ENCODE results near the gene FZD7. TPM values are rescaled to one million over a fixed set of nuclear protein-coding genes. Genes with fewer than 3 reads are reported as not detected.

Gene FZD7
- total and polyA plus RNA-seq, 2 of the 8 experiments (the other 6 are each of a cell fraction or from before 2014, with no cell fraction given): 176 to 246 TPM

DNA sequence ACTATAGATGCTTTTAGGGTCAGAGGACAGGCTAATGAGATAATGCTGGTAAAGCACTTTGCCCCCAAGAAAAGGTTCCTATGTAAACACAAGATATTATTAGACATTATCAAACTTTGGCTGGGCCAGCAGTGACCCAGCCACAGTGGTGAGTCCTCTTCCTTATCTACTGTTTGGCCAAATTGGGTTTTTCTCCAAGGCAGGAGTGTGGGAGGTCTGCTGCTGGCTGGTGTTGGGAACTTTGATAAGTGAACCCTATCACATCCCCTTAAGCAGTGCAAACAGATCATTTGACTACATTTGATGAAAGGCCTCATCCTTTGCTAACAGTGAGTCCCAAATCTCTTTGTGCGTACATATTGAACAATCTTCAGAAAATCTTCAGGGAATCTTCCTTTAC lies 16.2 kb downstream of the FZD7 start:
- no peak overlapping the region for H2BK20ac ChIP-seq (ENCODE audit: low read length)
- DNase-seq (ENCODE audit: low read depth in 1 of 2, low spot score in 2 of 2): no peak
- H3K27ac ChIP-seq (ENCODE audit: low read depth, low read length): no peak overlapping the region
- no peak overlapping the region for H4K8ac ChIP-seq (ENCODE audit: extremely low read depth, insufficient read depth, low read length)
- POLR2A ChIA-PET (ENCODE audit: partially characterized antibody): interaction anchor here (1.0 to 1.7 kb wide), 2 partner anchors 14 to 77 kb away, joined by 4 to 6 read pairs; no protein-coding TSS in a partner anchor
- no peaks in the 10 kb centered on the region for H3K9me3 ChIP-seq (ENCODE audit: insufficient read depth in 2 of 2, low read depth in 1 of 2, low read length in 1 of 2)
- H3K27me3 ChIP-seq (replicated peaks in 1 of 4; ENCODE audit: control insufficient read depth in 3 of 4, extremely low read depth in 1 of 4, insufficient read depth in 3 of 4, low read length in 3 of 4): no peaks in the 10 kb centered on the region
- no peak overlapping the region for H4K5ac ChIP-seq (ENCODE audit: insufficient read length, low read depth, low read length)
- H3K4me3 ChIP-seq (ENCODE audit: extremely low read depth in 1 of 4, insufficient read depth in 2 of 4, low read depth in 3 of 4, low read length in 4 of 4): no peak overlapping the region
- H3K9ac ChIP-seq (replicated peaks in 1 of 4; ENCODE audit: extremely low read depth in 1 of 4, low read depth in 3 of 4, low read length in 3 of 4): no peak overlapping the region
- no peak overlapping the region for H3K23ac ChIP-seq (ENCODE audit: insufficient read length)
- H4K20me1 ChIP-seq (replicated peaks in 1 of 2; ENCODE audit: control insufficient read depth in 1 of 2, insufficient read depth in 2 of 2, low read length in 2 of 2): no peaks in the 10 kb centered on the region
- H2BK120ac ChIP-seq (replicated peaks; ENCODE audit: low read depth, low read length): no peak overlapping the region
- CTCF ChIA-PET (ENCODE audit: partially characterized antibody): interaction anchor here (1.8 kb wide), 1 partner anchor 10 kb away, joined by 4 read pairs; no protein-coding TSS in a partner anchor
- H3K23me2 ChIP-seq (ENCODE audit: low read depth, low read length): no peaks in the 10 kb centered on the region; the same call in 1 of the 2 replicates
- H3K79me2 ChIP-seq (ENCODE audit: control insufficient read depth in 1 of 2, insufficient read depth in 2 of 2, low read length in 2 of 2): no peaks in the 10 kb centered on the region
- WGBS, 2 experiments (ENCODE audit: extremely low coverage in 1 of 2, insufficient coverage in 1 of 2, insufficient read length in 1 of 2, insufficient replicate concordance in 2 of 2, low coverage in 1 of 2, low lambda C conversion rate in 2 of 2, missing lambda C conversion rate in 1 of 2): 100% methylated on average over 1 of the region's 1 CpG; no CpG with 5 or more reads in 1 of the 2 experiments
- no peak overlapping the region for H2AK5ac ChIP-seq (ENCODE audit: low read depth, low read length)
- H3K56ac ChIP-seq (replicated peaks; ENCODE audit: insufficient read length, low read depth, low read length): no peak overlapping the region
- no peaks in the 10 kb centered on the region for H3K36me3 ChIP-seq (ENCODE audit: control insufficient read depth in 2 of 4, insufficient read depth in 4 of 4, low read length in 3 of 4)
- H3K4ac ChIP-seq (replicated peaks; ENCODE audit: insufficient read length, low read depth, low read length): no peak overlapping the region
- no peak overlapping the region for H2BK15ac ChIP-seq (ENCODE audit: low read length)
- no peak overlapping the region for H3K18ac ChIP-seq (ENCODE audit: extremely low read depth, low read length)
- no peak overlapping the region for H2BK12ac ChIP-seq (ENCODE audit: low read depth, low read length)
- no peaks in the 10 kb centered on the region for H3K79me1 ChIP-seq (ENCODE audit: low read depth, low read length)
- no peak overlapping the region for H4K91ac ChIP-seq (replicated peaks; ENCODE audit: insufficient read length, low read length)
- no peak overlapping the region for H3K4me2 ChIP-seq (ENCODE audit: insufficient read depth in 1 of 2, low read depth in 2 of 2, low read length in 2 of 2)
- peaks cover 2 to 13% (median 9%) of the 10 kb centered on the region in 4 experiments for H3K4me1 ChIP-seq (replicated peaks in 1 of 4; ENCODE audit: control insufficient read depth in 3 of 4, insufficient read depth in 4 of 4, low read length in 3 of 4)
- H2BK5ac ChIP-seq (ENCODE audit: low read depth, low read length): no peak overlapping the region
- no peak overlapping the region for H3K14ac ChIP-seq (ENCODE audit: insufficient read length)
- no peak overlapping the region for H2AFZ ChIP-seq (ENCODE audit: low read length)
- no peak for FAIRE-seq
- TF ChIP-seq NANOG (IDR thresholded peaks at IDR 0.05; ENCODE audit: insufficient read depth, low read depth, low read length, poor library complexity, severe bottlenecking) (no peak), RNF2 (IDR thresholded peaks at IDR 0.05; ENCODE audit: borderline replicate concordance, low read depth, low read length, missing control alignments, poor library complexity, severe bottlenecking) (no peak), TCF12 (IDR thresholded peaks at IDR 0.05; ENCODE audit: low read depth, low read length) (no peak), SRF (IDR thresholded peaks at IDR 0.05; ENCODE audit: low read depth, low read length) (no peak), CBX5 (IDR thresholded peaks at IDR 0.05; ENCODE audit: low read depth, low read length) (no peak), HDAC2 (IDR thresholded peaks at IDR 0.05; ENCODE audit: borderline replicate concordance in 1 of 2, low read depth in 2 of 2, low read length in 2 of 2) (no peak), MAX (IDR thresholded peaks at IDR 0.05) (no peak), JUND (IDR thresholded peaks at IDR 0.05; ENCODE audit: low read length) (no peak), RAD21 (IDR thresholded peaks at IDR 0.05 in 1 of 2, conservative IDR thresholded peaks at IDR 0.05 in 1 of 2; ENCODE audit: low read depth in 2 of 2, low read length in 2 of 2) (no peak), SIX5 (IDR thresholded peaks at IDR 0.05; ENCODE audit: low read depth, low read length) (no peak), CREB1 (IDR thresholded peaks at IDR 0.05) (no peak), POLR2AphosphoS5 (IDR thresholded peaks at IDR 0.05; ENCODE audit: low read depth, low read length) (no peak), HDAC6 (IDR thresholded peaks at IDR 0.05; ENCODE audit: low read depth, low read length) (no peak), KDM4A (IDR thresholded peaks at IDR 0.05; ENCODE audit: low read depth, low read length, severe bottlenecking) (no peak)

All from H1 (cell line).